SU-DHL-6 (cell line): ENCODE data around the gene SPDYE2.
"Not testable (repeated sequence)": the region's sequence is repeated elsewhere in the genome, so short reads cannot be mapped to it uniquely, and the experiment has no call there.

Source experiments
- H2AFZ ChIP-seq: fragments of 200-600 bp; sonication (generic); 2 replicates; pipeline ENCODE4 v1.6.1; 2014; ENCODE audit warnings: low read depth, mild to moderate bottlenecking, moderate library complexity, mixed read lengths, antibody characterized with exemption, low read length; ENCODE audit not compliant: severe bottlenecking
- H3F3A ChIP-seq: fragments of 200-600 bp; shearing (Covaris generic); 2 replicates; pipeline ENCODE4 v1.6.0; 2016; ENCODE audit warnings: antibody characterized with exemption, mild to moderate bottlenecking; ENCODE audit not compliant: insufficient read depth
- H3K27ac ChIP-seq: fragments of 200-600 bp; sonication (generic); 2 replicates; pipeline ENCODE4 v1.5.1; 2016; ENCODE audit warnings: low read depth, mild to moderate bottlenecking, low read length, moderate library complexity, mixed read lengths
- H3K27me3 ChIP-seq: fragments of 200-600 bp; sonication (generic), shearing (Covaris generic); 2 replicates; pipeline ENCODE4 v1.6.0; 2014; ENCODE audit warnings: mild to moderate bottlenecking, low read length
- H3K36me3 ChIP-seq: fragments of 200-600 bp; sonication (generic); 2 replicates; pipeline ENCODE4 v1.6.1; 2014; ENCODE audit warnings: mild to moderate bottlenecking, low read length, mixed read lengths
- H3K4me2 ChIP-seq: fragments of 300-600, 200-600 bp; shearing (Covaris generic), sonication (generic); 2 replicates; pipeline ENCODE4 v1.6.0; 2014; ENCODE audit warnings: low read length, low read depth, mild to moderate bottlenecking; ENCODE audit not compliant: poor library complexity, severe bottlenecking
- H3K4me3 ChIP-seq: fragments of 200-600 bp; sonication (generic); 2 replicates; pipeline ENCODE4 v1.5.1; 2014; ENCODE audit warnings: antibody characterized with exemption, low read length, mild to moderate bottlenecking, mixed read lengths; ENCODE audit not compliant: insufficient read depth, poor library complexity, severe bottlenecking
- H3K79me2 ChIP-seq: fragments of 200-600 bp; sonication (generic); 2 replicates; pipeline ENCODE4 v1.6.1; 2014; ENCODE audit warnings: mild to moderate bottlenecking, low read length, moderate library complexity; ENCODE audit not compliant: insufficient read depth
- H3K9ac ChIP-seq: fragments of 200-600 bp; sonication (generic); 2 replicates; pipeline ENCODE4 v1.7.0; 2014; ENCODE audit warnings: mild to moderate bottlenecking, low read length
- H3K9me2 ChIP-seq: fragments of 200-600 bp; sonication (generic); replicated peaks from 2 replicates; pipeline ENCODE4 v1.6.1; 2014; ENCODE audit warnings: low read length; ENCODE audit not compliant: insufficient read depth
- H3K9me3 ChIP-seq: fragments of 200-600 bp; sonication (generic); 2 replicates; pipeline ENCODE4 v1.6.1; 2014; ENCODE audit warnings: low read length, mixed read lengths; ENCODE audit not compliant: insufficient read depth
- H4K20me1 ChIP-seq: fragments of 200-600 bp; sonication (generic); 2 replicates; pipeline ENCODE4 v1.6.1; 2014; ENCODE audit warnings: low read depth, mild to moderate bottlenecking, antibody characterized with exemption, low read length, moderate library complexity, mixed read lengths

Gene SPDYE2

GRCh38 chr7:102577315-102578240 lies 26.6 kb downstream of the SPDYE2 start:
- not testable (repeated sequence) for H3K36me3 ChIP-seq, H4K20me1 ChIP-seq, H3K4me3 ChIP-seq, H3K9ac ChIP-seq, H3K4me2 ChIP-seq, H2AFZ ChIP-seq, H3K9me2 ChIP-seq, H3F3A ChIP-seq, H3K79me2 ChIP-seq, H3K9me3 ChIP-seq, H3K27ac ChIP-seq, H3K27me3 ChIP-seq

- H3K9me3 ChIP-seq, H3K4me2 ChIP-seq, H3K4me3 ChIP-seq, H4K20me1 ChIP-seq, H3K9ac ChIP-seq, H3K9me2 ChIP-seq, H3K27ac ChIP-seq, H3K36me3 ChIP-seq, H3F3A ChIP-seq, H3K27me3 ChIP-seq, H3K79me2 ChIP-seq, H2AFZ ChIP-seq: not testable (repeated sequence)
These were observed 27.5 kb downstream of the SPDYE2 start for GRCh38 chr7:102578486-102578885.

GRCh38 chr7:102581722-102582121 lies 30.7 kb downstream of the SPDYE2 start:
- not testable (repeated sequence) for H3F3A ChIP-seq, H3K9me2 ChIP-seq, H4K20me1 ChIP-seq, H3K9me3 ChIP-seq, H3K4me3 ChIP-seq, H3K4me2 ChIP-seq, H3K27me3 ChIP-seq, H3K36me3 ChIP-seq, H2AFZ ChIP-seq, H3K79me2 ChIP-seq, H3K27ac ChIP-seq, H3K9ac ChIP-seq

DNA sequence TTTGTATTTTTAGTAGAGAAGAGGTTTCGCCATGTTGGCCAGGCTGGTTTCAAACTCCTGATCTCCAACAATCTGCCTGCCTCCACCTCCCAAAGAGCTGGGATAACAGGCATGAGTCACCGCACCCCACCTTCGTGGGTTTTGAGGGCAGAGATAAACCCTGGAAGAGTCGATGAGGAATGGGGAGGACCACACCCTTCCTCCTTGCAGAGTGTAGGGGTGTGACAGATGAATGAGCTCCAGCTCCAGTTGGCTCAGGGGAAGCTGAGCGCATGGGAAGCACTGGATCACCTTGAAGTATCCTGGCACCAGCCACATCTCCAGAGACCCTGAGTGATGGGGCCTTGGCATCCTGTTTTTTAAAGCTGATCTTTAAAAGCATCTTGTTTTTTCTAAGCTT lies 32.5 kb downstream of the SPDYE2 start:
- not testable (repeated sequence) for H3K9ac ChIP-seq, H3K79me2 ChIP-seq, H3K4me2 ChIP-seq, H3K36me3 ChIP-seq, H3K9me2 ChIP-seq, H3K9me3 ChIP-seq, H4K20me1 ChIP-seq, H3K27me3 ChIP-seq, H3F3A ChIP-seq, H3K4me3 ChIP-seq, H3K27ac ChIP-seq, H2AFZ ChIP-seq

DNA sequence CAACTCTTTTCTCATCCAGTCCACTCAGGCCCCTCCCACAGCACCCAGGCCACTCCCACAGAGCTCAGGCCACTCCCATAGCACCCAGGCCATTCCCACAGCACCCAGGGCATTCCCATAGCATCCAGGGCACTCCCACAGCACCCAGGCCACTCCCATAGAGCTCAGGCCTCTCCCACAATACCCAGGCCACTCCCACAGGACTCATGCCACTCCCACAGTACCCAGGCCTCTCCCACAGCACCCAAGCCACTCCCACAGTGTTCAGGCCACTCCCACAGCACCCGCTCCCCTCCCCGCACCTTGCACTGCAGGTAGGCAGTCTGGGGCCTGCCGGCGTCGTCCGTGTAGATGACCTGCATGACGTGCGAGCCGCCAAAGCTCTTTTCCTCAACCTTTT lies 38.8 kb downstream of the SPDYE2 start:
- H3K4me3 ChIP-seq, H3K9me3 ChIP-seq, H3K4me2 ChIP-seq, H3K27ac ChIP-seq, H3K9me2 ChIP-seq, H3K27me3 ChIP-seq, H4K20me1 ChIP-seq, H3K9ac ChIP-seq, H3K79me2 ChIP-seq, H3K36me3 ChIP-seq, H2AFZ ChIP-seq, H3F3A ChIP-seq: not testable (repeated sequence)

GRCh38 chr7:102592477-102593019 lies 41.5 kb downstream of the SPDYE2 start:
- H3K9me3 ChIP-seq, H3K79me2 ChIP-seq, H3K27me3 ChIP-seq, H3K27ac ChIP-seq, H3K9me2 ChIP-seq, H3K4me3 ChIP-seq, H3K36me3 ChIP-seq, H3K9ac ChIP-seq, H3K4me2 ChIP-seq, H2AFZ ChIP-seq, H4K20me1 ChIP-seq, H3F3A ChIP-seq: not testable (repeated sequence)

DNA sequence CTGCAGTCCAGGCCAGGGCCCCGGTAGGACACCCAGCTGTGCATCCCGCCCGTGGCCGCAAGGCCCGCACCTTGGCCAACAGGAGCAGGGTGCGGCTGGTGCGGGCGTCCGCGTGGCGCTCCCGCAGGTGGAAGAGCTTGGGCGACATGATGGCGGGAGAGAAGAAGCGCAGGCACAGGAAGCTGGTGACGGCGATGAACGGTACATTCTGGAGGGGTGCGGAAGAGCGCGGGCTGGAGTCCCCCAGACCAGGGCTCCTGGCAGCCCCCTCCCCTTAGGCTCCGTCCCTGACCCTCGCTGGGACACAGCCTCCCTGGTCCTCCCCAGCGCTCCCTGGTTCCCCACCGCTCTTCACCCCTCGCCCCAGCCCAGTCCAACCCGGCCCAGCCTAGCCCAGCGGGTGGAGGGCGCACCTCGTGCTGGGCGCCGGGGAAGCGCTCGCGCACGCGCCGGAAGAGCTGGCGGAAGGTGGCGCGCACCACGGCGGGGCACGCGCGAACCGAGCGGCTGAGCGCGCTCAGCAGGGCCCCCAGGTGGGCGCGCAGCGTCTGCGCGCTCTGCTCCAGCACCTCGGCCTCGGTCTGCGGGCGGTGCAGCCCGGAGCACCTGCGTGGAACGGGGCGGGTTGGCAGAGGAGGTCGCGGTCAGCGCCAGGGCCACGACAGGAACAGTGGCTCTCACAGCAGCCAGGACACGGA lies 42.8 kb downstream of the SPDYE2 start:
- H3K27me3 ChIP-seq, H3K9ac ChIP-seq, H3K4me2 ChIP-seq: not testable (repeated sequence)

DNA sequence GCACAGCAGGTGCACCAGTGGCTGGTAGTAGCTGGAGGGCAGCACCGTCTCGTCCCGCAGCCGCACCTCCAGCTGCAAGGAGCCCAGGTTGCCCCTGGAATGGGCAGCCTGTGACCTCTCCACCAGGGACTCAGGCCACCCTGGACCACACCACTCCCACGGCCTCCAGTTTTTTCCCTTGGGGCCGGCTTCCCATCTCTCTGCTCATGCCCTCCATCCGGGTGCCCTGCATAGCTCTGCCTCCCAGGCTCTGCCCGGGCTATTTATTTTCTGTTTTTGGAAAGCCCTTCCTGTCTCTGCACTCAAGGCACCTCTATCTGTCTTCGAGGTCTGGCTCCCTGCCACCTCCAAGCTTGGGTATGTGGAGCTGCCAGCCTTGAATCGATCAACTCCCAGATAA lies 45.0 kb downstream of the SPDYE2 start:
- H4K20me1 ChIP-seq, H3F3A ChIP-seq, H3K9ac ChIP-seq, H3K4me2 ChIP-seq, H3K79me2 ChIP-seq, H3K27me3 ChIP-seq, H3K36me3 ChIP-seq, H3K27ac ChIP-seq, H3K9me2 ChIP-seq, H2AFZ ChIP-seq, H3K4me3 ChIP-seq, H3K9me3 ChIP-seq: not testable (repeated sequence)

More for the DNA sequence above, 42.8 kb downstream of the SPDYE2 start:
- H3F3A ChIP-seq, H2AFZ ChIP-seq, H3K9me3 ChIP-seq, H3K9me2 ChIP-seq, H3K4me3 ChIP-seq, H3K27ac ChIP-seq, H3K79me2 ChIP-seq, H3K36me3 ChIP-seq, H4K20me1 ChIP-seq: not testable (repeated sequence)
